GM23338 (cell line): ENCODE measurements around the gene DYRK1A. TPM values are rescaled to one million over a fixed set of nuclear protein-coding genes. Genes with fewer than 3 reads are reported as not detected.

Experiments used
- ATAC-seq: fragments of 200-7000 bp; cut with Tn5 transposase; 3 replicates; pipeline ENCODE4 v1.9.1; 2020
- DNase-seq: peaks from one replicate; pipeline ENCODE4 v3.0.0-alpha.2; 2015; ENCODE audit warnings: low spot score
- H2AFZ ChIP-seq: fragments of 200-600 bp; sonication (generic); 2 replicates; pipeline ENCODE4 v1.8.0; 2016; ENCODE audit warnings: antibody characterized with exemption, mild to moderate bottlenecking, moderate library complexity
- H3F3A ChIP-seq: fragments of 200-600 bp; sonication (generic); replicated peaks from 2 replicates; pipeline ENCODE4 v1.8.0; 2017; ENCODE audit warnings: antibody characterized with exemption, mixed run types, low read depth
- H3K27ac ChIP-seq: fragments of 200-600 bp; sonication (generic); 2 replicates; pipeline ENCODE4 v1.6.1; 2016; ENCODE audit warnings: low read depth
- H3K27me3 ChIP-seq: fragments of 200-600 bp; sonication (generic); 2 replicates; pipeline ENCODE4 v1.8.0; 2016; ENCODE audit warnings: mild to moderate bottlenecking, mixed run types, moderate library complexity; ENCODE audit not compliant: insufficient read depth
- H3K36me3 ChIP-seq: fragments of 200-600 bp; sonication (generic); 2 replicates; pipeline ENCODE4 v1.8.0; 2016; ENCODE audit warnings: mild to moderate bottlenecking; ENCODE audit not compliant: insufficient read depth
- H3K4me1 ChIP-seq: fragments of 200-600 bp; sonication (generic); 2 replicates; pipeline ENCODE4 v1.8.0; 2016; ENCODE audit warnings: mild to moderate bottlenecking, moderate library complexity; ENCODE audit not compliant: insufficient read depth
- H3K4me2 ChIP-seq: fragments of 200-600 bp; sonication (generic); 2 replicates; pipeline ENCODE4 v1.7.1; 2017; ENCODE audit warnings: mixed run types
- H3K4me3 ChIP-seq: fragments of 200-600 bp; sonication (generic); 2 replicates; pipeline ENCODE4 v1.6.1; 2016; ENCODE audit warnings: mixed run types
- H3K79me2 ChIP-seq: fragments of 200-600 bp; sonication (generic); replicated peaks from 2 replicates; pipeline ENCODE4 v1.8.0; 2017; ENCODE audit warnings: mild to moderate bottlenecking; ENCODE audit not compliant: insufficient read depth
- H3K9me2 ChIP-seq: fragments of 200-600 bp; sonication (generic); 2 replicates; pipeline ENCODE4 v1.8.0; 2017; ENCODE audit not compliant: insufficient read depth
- H4K20me1 ChIP-seq: fragments of 200-600 bp; sonication (generic); replicated peaks from 2 replicates; pipeline ENCODE4 v1.8.0; 2017; ENCODE audit warnings: mild to moderate bottlenecking; ENCODE audit not compliant: insufficient read depth
- H3K27ac Mint-ChIP-seq: 2 replicates; pipeline ENCODE4 v1.8.0; 2020; ENCODE audit warnings: inconsistent platforms, mild to moderate bottlenecking, moderate library complexity, mixed read lengths
- H3K27me3 Mint-ChIP-seq: 3 replicates; pipeline ENCODE4 v1.8.0; 2022; ENCODE audit warnings: low read depth, mild to moderate bottlenecking, moderate library complexity, mixed read lengths, inconsistent platforms; ENCODE audit not compliant: insufficient read depth, poor library complexity
- H3K36me3 Mint-ChIP-seq: 3 replicates; pipeline ENCODE4 v1.8.0; 2021; ENCODE audit warnings: low read depth, mild to moderate bottlenecking, inconsistent platforms, moderate library complexity, mixed read lengths
- H3K4me1 Mint-ChIP-seq: 3 replicates; pipeline ENCODE4 v1.8.0; 2020; ENCODE audit warnings: mild to moderate bottlenecking, inconsistent platforms, mixed read lengths
- H3K4me3 Mint-ChIP-seq: 3 replicates; pipeline ENCODE4 v1.8.0; 2021; ENCODE audit warnings: moderate library complexity, mild to moderate bottlenecking, inconsistent platforms, mixed read lengths
- H3K9me3 Mint-ChIP-seq: 3 replicates; pipeline ENCODE4 v1.8.0; 2020; ENCODE audit warnings: moderate library complexity, mild to moderate bottlenecking, inconsistent platforms, mixed read lengths
- CREB1 ChIP-seq: fragments of 250-450 bp; sonication (Bioruptor Pico); IDR thresholded peaks from 2 replicates; pipeline ENCODE4 v1.5.0; 2020; ENCODE audit warnings: low read depth, mild to moderate bottlenecking, moderate library complexity
- EZH2 ChIP-seq: fragments of 200-600 bp; sonication (generic); IDR thresholded peaks from one replicate; pipeline ENCODE4 v1.8.0; 2017; ENCODE audit warnings: antibody characterized with exemption, mild to moderate bottlenecking, low read depth; ENCODE audit not compliant: unreplicated experiment
- JUNB ChIP-seq: IDR thresholded peaks from one replicate; pipeline ENCODE4 v1.6.1; 2016; ENCODE audit warnings: antibody characterized with exemption; ENCODE audit not compliant: unreplicated experiment
- NANOG ChIP-seq: IDR thresholded peaks from 2 replicates; pipeline ENCODE4 v1.6.1; 2016; ENCODE audit warnings: antibody characterized with exemption, borderline replicate concordance
- POLR2AphosphoS5 ChIP-seq: IDR thresholded peaks from 2 replicates; pipeline ENCODE4 v1.6.1; 2016; ENCODE audit warnings: antibody characterized with exemption, low read depth
- STAT1 ChIP-seq: IDR thresholded peaks from one replicate; pipeline ENCODE4 v1.6.1; 2016; ENCODE audit warnings: antibody characterized with exemption; ENCODE audit not compliant: unreplicated experiment
- ZNF114 ChIP-seq: fragments of 250-450 bp; sonication (Bioruptor Pico); IDR thresholded peaks from 2 replicates; pipeline ENCODE4 v1.5.0; 2020; ENCODE audit warnings: mild to moderate bottlenecking, moderate library complexity
- polyA plus RNA-seq: library from polyadenylated mRNA; unstranded; fragments of >200 nt; fragmentation: Nextera tagmentation; extraction: Ambion mirVana; gene quantifications from 2 replicates; pipeline ENCODE4 v1.2.1, GENCODE V29; 2016
- total RNA-seq: library from RNA; depleted of rRNA; stranded (reverse); fragments of >200 nt; shearing (Covaris generic); gene quantifications from 2 replicates; pipeline ENCODE4 v1.2.3, GENCODE V29; 2014
- TF ChIP-seq, protein P1 (sequence below), 2 experiments: fragments of 200-600 bp in 1 of 2; sonication (generic) in 1 of 2; conservative IDR thresholded peaks; 2 replicates each; pipeline versions ENCODE4 v1.5.1 to v1.6.1; 2016 to 2017; ENCODE audit warnings: antibody characterized with exemption in 2 of 2, low read depth in 2 of 2, mild to moderate bottlenecking in 2 of 2, moderate library complexity in 1 of 2
- TF ChIP-seq, protein P2 (sequence below): IDR thresholded peaks from one replicate; pipeline ENCODE4 v1.6.1; 2018; ENCODE audit warnings: antibody characterized with exemption; ENCODE audit not compliant: unreplicated experiment
- TF ChIP-seq, protein P3 (sequence below): IDR thresholded peaks from 2 replicates; pipeline ENCODE4 v1.6.1; 2016; ENCODE audit warnings: antibody characterized with exemption

DYRK1A gene
- total and polyA plus RNA-seq, 2 experiments from 2014 or later: 10.3 to 84.7 TPM

DNA sequence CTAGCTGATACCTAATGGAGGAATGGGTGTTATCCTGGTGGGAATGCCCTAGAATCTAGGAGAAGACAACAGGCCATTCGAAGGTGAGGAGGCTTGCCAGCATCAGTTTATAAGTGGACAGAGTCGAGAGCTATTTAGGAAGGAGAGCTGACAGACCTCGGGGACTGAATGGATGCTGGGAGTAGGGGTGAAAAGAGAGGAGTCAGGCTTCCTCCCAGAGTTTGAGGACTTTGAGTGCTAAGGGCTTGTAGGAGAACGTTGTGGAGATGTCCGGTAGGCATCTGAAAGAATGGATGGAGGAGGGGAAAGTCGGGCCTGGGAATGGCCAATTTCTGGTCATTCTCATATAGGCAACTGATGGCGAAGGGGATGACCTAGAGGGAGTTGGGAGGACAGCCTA is 155.1 kb downstream of the DYRK1A start:
- no peaks in the 10 kb centered on the region for H4K20me1 ChIP-seq
- H3K4me3 Mint-ChIP-seq: no peak overlapping the region
- no peak overlapping the region for H2AFZ ChIP-seq
- H3K27ac ChIP-seq: no peak overlapping the region; the same call in 1 of the 2 replicates
- no peak overlapping the region for H3K4me2 ChIP-seq
- H3K27me3 Mint-ChIP-seq: peaks cover 12% of the 10 kb centered on the region
- H3K36me3 Mint-ChIP-seq: peaks cover 17% of the 10 kb centered on the region
- ATAC-seq: no peak
- DNase-seq: no peak
- peaks cover 25% of the 10 kb centered on the region for H3K4me1 ChIP-seq
- H3K9me2 ChIP-seq: no peaks in the 10 kb centered on the region; the same call in 1 of the 2 replicates
- H3F3A ChIP-seq: no peaks in the 10 kb centered on the region
- H3K27me3 ChIP-seq: no peaks in the 10 kb centered on the region
- H3K4me1 Mint-ChIP-seq: peaks cover 40% of the 10 kb centered on the region
- H3K79me2 ChIP-seq: no peaks in the 10 kb centered on the region
- no peaks in the 10 kb centered on the region; the same call in 2 of the 3 replicates for H3K9me3 Mint-ChIP-seq
- no peak overlapping the region for H3K27ac Mint-ChIP-seq
- TF ChIP-seq, protein P1, sequence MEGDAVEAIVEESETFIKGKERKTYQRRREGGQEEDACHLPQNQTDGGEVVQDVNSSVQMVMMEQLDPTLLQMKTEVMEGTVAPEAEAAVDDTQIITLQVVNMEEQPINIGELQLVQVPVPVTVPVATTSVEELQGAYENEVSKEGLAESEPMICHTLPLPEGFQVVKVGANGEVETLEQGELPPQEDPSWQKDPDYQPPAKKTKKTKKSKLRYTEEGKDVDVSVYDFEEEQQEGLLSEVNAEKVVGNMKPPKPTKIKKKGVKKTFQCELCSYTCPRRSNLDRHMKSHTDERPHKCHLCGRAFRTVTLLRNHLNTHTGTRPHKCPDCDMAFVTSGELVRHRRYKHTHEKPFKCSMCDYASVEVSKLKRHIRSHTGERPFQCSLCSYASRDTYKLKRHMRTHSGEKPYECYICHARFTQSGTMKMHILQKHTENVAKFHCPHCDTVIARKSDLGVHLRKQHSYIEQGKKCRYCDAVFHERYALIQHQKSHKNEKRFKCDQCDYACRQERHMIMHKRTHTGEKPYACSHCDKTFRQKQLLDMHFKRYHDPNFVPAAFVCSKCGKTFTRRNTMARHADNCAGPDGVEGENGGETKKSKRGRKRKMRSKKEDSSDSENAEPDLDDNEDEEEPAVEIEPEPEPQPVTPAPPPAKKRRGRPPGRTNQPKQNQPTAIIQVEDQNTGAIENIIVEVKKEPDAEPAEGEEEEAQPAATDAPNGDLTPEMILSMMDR (conservative IDR thresholded peaks at IDR 0.05; ENCODE audit: low read depth in 2 of 2): no peak
- TF ChIP-seq NANOG: no peak
- no peak for TF ChIP-seq JUNB
- TF ChIP-seq, protein P2, sequence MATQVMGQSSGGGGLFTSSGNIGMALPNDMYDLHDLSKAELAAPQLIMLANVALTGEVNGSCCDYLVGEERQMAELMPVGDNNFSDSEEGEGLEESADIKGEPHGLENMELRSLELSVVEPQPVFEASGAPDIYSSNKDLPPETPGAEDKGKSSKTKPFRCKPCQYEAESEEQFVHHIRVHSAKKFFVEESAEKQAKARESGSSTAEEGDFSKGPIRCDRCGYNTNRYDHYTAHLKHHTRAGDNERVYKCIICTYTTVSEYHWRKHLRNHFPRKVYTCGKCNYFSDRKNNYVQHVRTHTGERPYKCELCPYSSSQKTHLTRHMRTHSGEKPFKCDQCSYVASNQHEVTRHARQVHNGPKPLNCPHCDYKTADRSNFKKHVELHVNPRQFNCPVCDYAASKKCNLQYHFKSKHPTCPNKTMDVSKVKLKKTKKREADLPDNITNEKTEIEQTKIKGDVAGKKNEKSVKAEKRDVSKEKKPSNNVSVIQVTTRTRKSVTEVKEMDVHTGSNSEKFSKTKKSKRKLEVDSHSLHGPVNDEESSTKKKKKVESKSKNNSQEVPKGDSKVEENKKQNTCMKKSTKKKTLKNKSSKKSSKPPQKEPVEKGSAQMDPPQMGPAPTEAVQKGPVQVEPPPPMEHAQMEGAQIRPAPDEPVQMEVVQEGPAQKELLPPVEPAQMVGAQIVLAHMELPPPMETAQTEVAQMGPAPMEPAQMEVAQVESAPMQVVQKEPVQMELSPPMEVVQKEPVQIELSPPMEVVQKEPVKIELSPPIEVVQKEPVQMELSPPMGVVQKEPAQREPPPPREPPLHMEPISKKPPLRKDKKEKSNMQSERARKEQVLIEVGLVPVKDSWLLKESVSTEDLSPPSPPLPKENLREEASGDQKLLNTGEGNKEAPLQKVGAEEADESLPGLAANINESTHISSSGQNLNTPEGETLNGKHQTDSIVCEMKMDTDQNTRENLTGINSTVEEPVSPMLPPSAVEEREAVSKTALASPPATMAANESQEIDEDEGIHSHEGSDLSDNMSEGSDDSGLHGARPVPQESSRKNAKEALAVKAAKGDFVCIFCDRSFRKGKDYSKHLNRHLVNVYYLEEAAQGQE: no peak
- no peak overlapping the region for H3K4me3 ChIP-seq
- H3K36me3 ChIP-seq: no peaks in the 10 kb centered on the region

DNA sequence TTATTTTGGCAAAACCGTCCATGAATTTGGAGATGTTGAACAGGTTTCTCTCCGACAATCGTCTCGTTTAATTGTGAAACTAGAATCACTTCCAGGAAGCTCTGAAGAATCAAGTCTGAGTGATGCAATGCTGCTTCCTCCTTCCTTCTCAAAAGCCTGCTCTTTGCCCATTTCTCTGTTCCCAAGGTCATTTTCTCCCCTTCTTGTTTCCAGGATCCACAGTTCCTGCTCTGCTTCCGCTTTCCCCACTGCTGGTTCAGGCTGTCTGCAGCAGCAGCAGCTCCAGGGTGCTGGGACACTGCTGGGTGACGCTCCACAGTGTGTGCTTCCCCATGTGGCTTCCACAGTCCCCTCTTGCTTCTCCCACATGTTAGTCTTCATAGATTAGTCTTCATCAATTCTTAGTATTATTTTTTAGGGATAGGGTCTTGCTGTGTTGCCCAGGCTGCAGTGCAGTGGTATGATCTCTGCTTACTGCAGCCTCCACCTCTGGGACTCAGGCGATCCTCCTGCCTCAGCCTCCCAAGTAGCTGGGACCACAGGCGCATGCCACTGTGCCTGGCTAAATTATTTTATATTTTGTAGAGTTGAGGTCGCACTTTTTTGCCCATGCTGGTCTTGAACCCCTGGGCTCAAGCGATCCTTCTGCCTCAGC is 156.2 kb downstream of the DYRK1A start:
- Mint-ChIP-seq H3K27ac (peak overlapping the region; percentile 66; the same call in 1 of the 2 replicates), H3K36me3 (peaks cover 6% of the 10 kb centered on the region; the same call in 2 of the 3 replicates), H3K9me3 (no peaks in the 10 kb centered on the region; the same call in 2 of the 3 replicates), H3K27me3 (peaks cover 5% of the 10 kb centered on the region), H3K4me1 (peaks cover 30% of the 10 kb centered on the region), H3K4me3 (no peak overlapping the region)
- Histone ChIP-seq H3K4me2 (no peak overlapping the region), H3F3A (no peaks in the 10 kb centered on the region), H4K20me1 (no peaks in the 10 kb centered on the region), H2AFZ (no peak overlapping the region), H3K27me3 (no peaks in the 10 kb centered on the region), H3K9me2 (no peaks in the 10 kb centered on the region; the same call in 1 of the 2 replicates), H3K27ac (no peak overlapping the region), H3K4me1 (peaks cover 25% of the 10 kb centered on the region), H3K79me2 (no peaks in the 10 kb centered on the region), H3K36me3 (no peaks in the 10 kb centered on the region), H3K4me3 (no peak overlapping the region)
- no peak for ATAC-seq
- DNase-seq: no peak
- TF ChIP-seq JUNB (no peak), STAT1 (no peak), POLR2AphosphoS5 (no peak), EZH2 (no peak), CREB1 (CRISPR knock-in tag) (no peak), ZNF114 (CRISPR knock-in tag) (no peak)
- TF ChIP-seq, protein P2: no peak
- TF ChIP-seq, protein P1 (conservative IDR thresholded peaks at IDR 0.05; ENCODE audit: low read depth in 2 of 2): no peak
- TF ChIP-seq, protein P3, sequence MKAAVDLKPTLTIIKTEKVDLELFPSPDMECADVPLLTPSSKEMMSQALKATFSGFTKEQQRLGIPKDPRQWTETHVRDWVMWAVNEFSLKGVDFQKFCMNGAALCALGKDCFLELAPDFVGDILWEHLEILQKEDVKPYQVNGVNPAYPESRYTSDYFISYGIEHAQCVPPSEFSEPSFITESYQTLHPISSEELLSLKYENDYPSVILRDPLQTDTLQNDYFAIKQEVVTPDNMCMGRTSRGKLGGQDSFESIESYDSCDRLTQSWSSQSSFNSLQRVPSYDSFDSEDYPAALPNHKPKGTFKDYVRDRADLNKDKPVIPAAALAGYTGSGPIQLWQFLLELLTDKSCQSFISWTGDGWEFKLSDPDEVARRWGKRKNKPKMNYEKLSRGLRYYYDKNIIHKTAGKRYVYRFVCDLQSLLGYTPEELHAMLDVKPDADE: no peak
